Activated naive CD4-positive, alpha-beta T cell (primary cell): ENCODE data around the gene IP6K3.

ENCODE experiments used
- DNase-seq, 4 experiments: peaks; one replicate each; lab custom pipeline; 2025; lab: John Stamatoyannopoulos, UW

The IP6K3 gene

GRCh38 chr6:33746651-33747100, at the start of gene IP6K3:
IP6K3 (minus strand) TSS chr6:33746905; CDS start chr6:33735476, 11,429 bp downstream.
- DNase-seq: no peak

- DNase-seq: no peak
These were observed 48.4 kb upstream of the IP6K3 start for GRCh38 chr6:33794910-33795623.

GRCh38 chr6:33792981-33793380, 46.3 kb upstream of the IP6K3 start:
- DNase-seq: no peak

GRCh38 chr6:33791620-33792019, 44.9 kb upstream of the IP6K3 start:
- no peak for DNase-seq

GRCh38 chr6:33790910-33791309, 44.2 kb upstream of the IP6K3 start:
- DNase-seq: no peak

GRCh38 chr6:33790379-33790778, 43.7 kb upstream of the IP6K3 start:
- no peak for DNase-seq

- no peak for DNase-seq
These were observed 42.8 kb upstream of the IP6K3 start for GRCh38 chr6:33789550-33789895.

- DNase-seq: peak; percentile 71 to 92 (median 82)
These were observed 42.2 kb upstream of the IP6K3 start, which contains the start of gene LEMD2 for GRCh38 chr6:33788694-33789549. LEMD2 (minus strand) TSS chr6:33789130; CDS start chr6:33789116, 14 bp downstream.

- peak in 3 of 4 experiments; percentile 14 to 38 (median 25) for DNase-seq
These were observed 41.4 kb upstream of the IP6K3 start for GRCh38 chr6:33787954-33788693.

- no peak for DNase-seq
These were observed 40.7 kb upstream of the IP6K3 start for GRCh38 chr6:33787346-33787953.

- DNase-seq: no peak
These were observed 40.0 kb upstream of the IP6K3 start for GRCh38 chr6:33786736-33787135.

GRCh38 chr6:33785778-33786177, 39.1 kb upstream of the IP6K3 start:
- no peak for DNase-seq

- no peak for DNase-seq
These were observed 38.1 kb upstream of the IP6K3 start for GRCh38 chr6:33784787-33785186.

GRCh38 chr6:33783781-33784520, 37.2 kb upstream of the IP6K3 start:
- DNase-seq: no peak

- DNase-seq: no peak
These were observed 35.9 kb upstream of the IP6K3 start for GRCh38 chr6:33782561-33782960.

- DNase-seq: no peak
These were observed 34.6 kb upstream of the IP6K3 start for GRCh38 chr6:33781131-33781975.

GRCh38 chr6:33779895-33780294, 33.2 kb upstream of the IP6K3 start:
- no peak for DNase-seq

GRCh38 chr6:33779290-33779689, 32.6 kb upstream of the IP6K3 start:
- no peak for DNase-seq

GRCh38 chr6:33778444-33779121, 31.9 kb upstream of the IP6K3 start:
- no peak for DNase-seq
